ENCODE measurements around the gene EEF1AKMT1. TPM values are rescaled to one million over a fixed set of nuclear protein-coding genes. Genes with fewer than 3 reads are reported as not detected.

EEF1AKMT1 gene
- total and polyA plus RNA-seq, 2 experiments from 2014 or later: 13.7 to 23.1 TPM

- H3K9me2 ChIP-seq (ENCODE audit: insufficient read depth): no peaks in the 10 kb centered on the region
- peaks cover 5% of the 10 kb centered on the region; the same call in 1 of the 2 replicates for H3K27me3 ChIP-seq (replicated peaks; ENCODE audit: insufficient read depth)
- no peaks in the 10 kb centered on the region for H3K79me2 ChIP-seq (ENCODE audit: insufficient read depth)
- no peaks in the 10 kb centered on the region for H3K9me3 ChIP-seq (ENCODE audit: low read depth)
- H2AFZ ChIP-seq: peak overlapping the region; percentile 47
- H4K20me1 ChIP-seq (ENCODE audit: insufficient read depth): no peaks in the 10 kb centered on the region
- H3F3A ChIP-seq (ENCODE audit: insufficient read depth): peaks cover 27% of the 10 kb centered on the region
- peak overlapping the region; percentile 72 for H3K9ac ChIP-seq
- WGBS, 2 experiments (ENCODE audit: low coverage in 1 of 2, low lambda C conversion rate in 2 of 2, missing lambda C conversion rate in 2 of 2): 7 to 13% methylated on average over 9 of the region's 9 CpGs
- peak; percentile 88 for DNase-seq
- TF ChIP-seq EZH2phosphoT487 (IDR thresholded peaks at IDR 0.05; ENCODE audit: insufficient read depth, low read depth): no peak
- no peak for TF ChIP-seq EZH2 (IDR thresholded peaks at IDR 0.05; ENCODE audit: insufficient read depth, poor library complexity, severe bottlenecking)
- peak overlapping the region; percentile 69 for H3K4me3 ChIP-seq
- peak overlapping the region; percentile 96 for H3K4me2 ChIP-seq (ENCODE audit: unreplicated experiment)
- in situ Hi-C loops (cut with MboI): no loop called here
- peak overlapping the region; percentile 87 for H3K27ac ChIP-seq
- H3K36me3 ChIP-seq (ENCODE audit: low read depth): no peaks in the 10 kb centered on the region
- peaks cover 34% of the 10 kb centered on the region for H3K4me1 ChIP-seq (ENCODE audit: insufficient read depth)
Observed at GRCh38 chr13:20714563-20715329, 59.0 kb downstream of the EEF1AKMT1 start.

GRCh38 chr13:20714161-20714560 lies 59.6 kb downstream of the EEF1AKMT1 start:
- H3K4me1 ChIP-seq (ENCODE audit: insufficient read depth): peaks cover 40% of the 10 kb centered on the region
- no peaks in the 10 kb centered on the region for H3K9me3 ChIP-seq (ENCODE audit: low read depth)
- H3F3A ChIP-seq (ENCODE audit: insufficient read depth): peaks cover 33% of the 10 kb centered on the region
- H3K4me3 ChIP-seq: peak overlapping the region; percentile 69
- H3K27ac ChIP-seq: peak overlapping the region; percentile 87
- WGBS, 2 experiments (ENCODE audit: low coverage in 1 of 2, low lambda C conversion rate in 2 of 2, missing lambda C conversion rate in 2 of 2): 0 to 2% methylated on average over 8 of the region's 8 CpGs
- in situ Hi-C loops (cut with MboI): no loop called here
- peak; percentile 83 for DNase-seq
- H3K79me2 ChIP-seq (ENCODE audit: insufficient read depth): no peaks in the 10 kb centered on the region
- no peaks in the 10 kb centered on the region for H4K20me1 ChIP-seq (ENCODE audit: insufficient read depth)
- H2AFZ ChIP-seq: peak overlapping the region; percentile 47
- H3K4me2 ChIP-seq (ENCODE audit: unreplicated experiment): peak overlapping the region; percentile 96
- H3K9me2 ChIP-seq (ENCODE audit: insufficient read depth): no peaks in the 10 kb centered on the region
- peak overlapping the region; percentile 72 for H3K9ac ChIP-seq
- no peaks in the 10 kb centered on the region for H3K36me3 ChIP-seq (ENCODE audit: low read depth)
- H3K27me3 ChIP-seq (replicated peaks; ENCODE audit: insufficient read depth): no peaks in the 10 kb centered on the region
- TF ChIP-seq EZH2 (IDR thresholded peaks at IDR 0.05; ENCODE audit: insufficient read depth, poor library complexity, severe bottlenecking) (no peak), EZH2phosphoT487 (IDR thresholded peaks at IDR 0.05; ENCODE audit: insufficient read depth, low read depth) (no peak)

- Histone ChIP-seq H3K36me3 (ENCODE audit: low read depth) (no peaks in the 10 kb centered on the region), H3K79me2 (ENCODE audit: insufficient read depth) (no peaks in the 10 kb centered on the region), H4K20me1 (ENCODE audit: insufficient read depth) (no peaks in the 10 kb centered on the region), H3K27ac (peak overlapping the region; percentile 87), H3K4me1 (ENCODE audit: insufficient read depth) (peaks cover 41% of the 10 kb centered on the region), H3F3A (ENCODE audit: insufficient read depth) (peaks cover 34% of the 10 kb centered on the region), H3K4me2 (ENCODE audit: unreplicated experiment) (peak overlapping the region; percentile 96), H3K9me3 (ENCODE audit: low read depth) (no peaks in the 10 kb centered on the region), H3K4me3 (peak overlapping the region; percentile 69), H3K9me2 (ENCODE audit: insufficient read depth) (no peaks in the 10 kb centered on the region), H3K27me3 (replicated peaks; ENCODE audit: insufficient read depth) (no peaks in the 10 kb centered on the region), H2AFZ (peak overlapping the region; percentile 47), H3K9ac (peak overlapping the region; percentile 72)
- 2% methylated on average over 11 of the region's 11 CpGs for WGBS, 2 experiments (ENCODE audit: low coverage in 1 of 2, low lambda C conversion rate in 2 of 2, missing lambda C conversion rate in 2 of 2)
- DNase-seq: peak; percentile 87
- TF ChIP-seq EZH2 (IDR thresholded peaks at IDR 0.05; ENCODE audit: insufficient read depth, poor library complexity, severe bottlenecking) (no peak), EZH2phosphoT487 (IDR thresholded peaks at IDR 0.05; ENCODE audit: insufficient read depth, low read depth) (no peak)
- in situ Hi-C loops (cut with MboI): no loop called here
Observed at GRCh38 chr13:20713751-20714150, 60.0 kb downstream of the EEF1AKMT1 start.

- no peaks in the 10 kb centered on the region for H4K20me1 ChIP-seq (ENCODE audit: insufficient read depth)
- H3K27ac ChIP-seq: peak overlapping the region; percentile 87
- H3K4me1 ChIP-seq (ENCODE audit: insufficient read depth): peaks cover 47% of the 10 kb centered on the region
- in situ Hi-C loops (cut with MboI): no loop called here
- H3F3A ChIP-seq (ENCODE audit: insufficient read depth): peaks cover 39% of the 10 kb centered on the region
- H3K9ac ChIP-seq: peak overlapping the region; percentile 72
- H3K27me3 ChIP-seq (replicated peaks; ENCODE audit: insufficient read depth): no peaks in the 10 kb centered on the region
- no peaks in the 10 kb centered on the region for H3K9me3 ChIP-seq (ENCODE audit: low read depth)
- H3K9me2 ChIP-seq (ENCODE audit: insufficient read depth): no peaks in the 10 kb centered on the region
- no peaks in the 10 kb centered on the region for H3K79me2 ChIP-seq (ENCODE audit: insufficient read depth)
- H3K4me2 ChIP-seq (ENCODE audit: unreplicated experiment): peak overlapping the region; percentile 96
- H3K4me3 ChIP-seq: peak overlapping the region; percentile 69
- peak overlapping the region; percentile 85 for H2AFZ ChIP-seq
- DNase-seq: peak; percentile 52
- TF ChIP-seq EZH2phosphoT487 (IDR thresholded peaks at IDR 0.05; ENCODE audit: insufficient read depth, low read depth): no peak
- no peak for TF ChIP-seq EZH2 (IDR thresholded peaks at IDR 0.05; ENCODE audit: insufficient read depth, poor library complexity, severe bottlenecking)
- WGBS, 2 experiments (ENCODE audit: low coverage in 1 of 2, low lambda C conversion rate in 2 of 2, missing lambda C conversion rate in 2 of 2): 2 to 3% methylated on average over 11 of the region's 11 CpGs
- H3K36me3 ChIP-seq (ENCODE audit: low read depth): no peaks in the 10 kb centered on the region
Observed at GRCh38 chr13:20713014-20713376, 60.8 kb downstream of the EEF1AKMT1 start.
